Skeletal muscle satellite cell (primary cell): ENCODE results near the gene UHRF2. TPM values are rescaled to one million over a fixed set of nuclear protein-coding genes. Genes with fewer than 3 reads are reported as not detected.

Experiments
- H3K27me3 ChIP-seq: 2 replicates; pipeline ENCODE4 v1.7.0; 2013; ENCODE audit warnings: low read length; ENCODE audit not compliant: control insufficient read depth, insufficient read depth
- H3K36me3 ChIP-seq: 2 replicates; pipeline ENCODE4 v1.7.0; 2013; ENCODE audit warnings: mild to moderate bottlenecking, control low read depth, low read length; ENCODE audit not compliant: insufficient read depth
- H3K4me1 ChIP-seq: 2 replicates; pipeline ENCODE4 v1.7.0; 2013; ENCODE audit warnings: low read length; ENCODE audit not compliant: control insufficient read depth, insufficient read depth
- H3K4me2 ChIP-seq: 2 replicates; pipeline ENCODE4 v1.7.0; 2013; ENCODE audit warnings: mild to moderate bottlenecking, low read length
- H3K4me3 ChIP-seq: 2 replicates; pipeline ENCODE4 v1.7.0; 2013; ENCODE audit warnings: low read length
- H3K9ac ChIP-seq: 2 replicates; pipeline ENCODE4 v1.7.0; 2013; ENCODE audit warnings: mild to moderate bottlenecking, low read depth, low read length, moderate library complexity
- H3K9me3 ChIP-seq: replicated peaks from 2 replicates; pipeline ENCODE4 v1.7.0; 2013; ENCODE audit warnings: mild to moderate bottlenecking, control low read depth, low read length
- small RNA-seq: library from RNA; depleted of rRNA; stranded (forward); fragments of <200 nt; gene quantifications from one replicate; pipeline ENCODE3, GENCODE V24; 2012

The UHRF2 gene

DNA sequence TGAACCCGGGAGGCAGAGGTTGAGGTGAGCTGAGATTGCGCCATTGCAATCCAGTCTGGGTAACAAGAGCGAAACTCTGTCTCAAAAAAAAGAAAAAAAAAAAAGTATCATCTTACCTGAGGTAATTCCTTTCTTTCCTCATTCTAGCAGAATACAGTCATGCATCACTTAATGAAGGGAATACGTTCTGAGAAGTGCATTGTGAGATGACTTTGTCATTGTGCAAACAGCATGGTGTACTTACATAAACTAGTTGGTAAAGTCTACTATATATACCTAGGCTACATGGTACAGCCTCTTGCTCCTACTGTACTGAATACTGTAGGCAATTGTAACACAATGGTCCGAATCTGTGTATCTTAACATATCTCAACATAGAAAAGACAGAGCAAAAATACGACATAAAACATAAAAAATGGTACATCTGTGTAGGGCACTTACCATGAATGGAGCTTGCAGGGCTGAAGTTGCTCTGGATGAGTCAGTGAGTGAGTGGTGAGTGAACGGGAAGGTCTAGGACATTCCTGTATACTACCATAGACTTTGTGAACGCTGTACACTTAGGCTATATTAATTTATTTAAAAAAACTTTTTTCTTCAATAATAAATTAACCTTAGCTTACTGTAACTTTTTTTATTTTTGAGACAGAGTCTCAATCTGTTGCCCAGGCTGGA, 132.2 kb downstream of the UHRF2 start:
- Histone ChIP-seq H3K36me3 (no peaks in the 10 kb centered on the region), H3K4me1 (peaks cover 7% of the 10 kb centered on the region), H3K9me3 (no peaks in the 10 kb centered on the region), H3K4me3 (no peak overlapping the region), H3K9ac (no peak overlapping the region), H3K27me3 (no peaks in the 10 kb centered on the region), H3K4me2 (no peak overlapping the region)

DNA sequence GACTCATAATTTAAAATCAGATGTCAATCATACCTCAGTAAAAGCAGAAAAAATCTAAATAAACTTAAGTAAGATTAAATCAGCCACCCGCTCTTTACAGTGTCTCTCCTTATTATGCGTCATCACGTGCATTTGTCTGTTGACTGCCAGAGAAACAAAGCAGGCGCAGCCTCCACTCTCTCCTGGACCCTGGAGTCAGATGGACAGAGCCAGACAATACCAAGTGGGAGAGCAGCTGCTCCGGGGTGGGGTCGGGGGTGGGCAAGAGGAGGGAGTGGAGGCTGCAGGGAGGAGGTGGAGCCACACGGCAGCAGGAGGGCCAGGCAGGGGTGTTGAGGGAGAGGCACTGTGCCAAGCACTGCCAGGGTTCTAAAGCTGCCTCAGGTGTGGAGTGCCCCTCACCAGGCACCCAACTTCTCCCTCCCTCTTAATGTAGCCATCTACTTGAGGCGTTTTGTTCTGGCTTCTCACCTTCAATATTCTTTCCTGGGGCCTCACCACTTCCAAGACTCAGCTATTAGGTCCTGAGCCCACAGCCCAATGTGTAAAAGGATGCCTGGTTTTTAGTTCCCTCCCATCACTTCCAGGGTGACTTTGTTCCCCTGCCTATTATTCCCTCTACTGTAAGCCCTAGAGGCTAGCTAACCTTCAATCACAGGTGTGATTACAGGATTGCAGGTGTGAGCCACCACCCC, 136.3 kb downstream of the UHRF2 start:
- Histone ChIP-seq H3K27me3 (no peaks in the 10 kb centered on the region), H3K9ac (no peak overlapping the region), H3K4me2 (no peak overlapping the region), H3K4me3 (no peak overlapping the region), H3K9me3 (no peaks in the 10 kb centered on the region), H3K4me1 (peaks cover 41% of the 10 kb centered on the region), H3K36me3 (no peaks in the 10 kb centered on the region)

DNA sequence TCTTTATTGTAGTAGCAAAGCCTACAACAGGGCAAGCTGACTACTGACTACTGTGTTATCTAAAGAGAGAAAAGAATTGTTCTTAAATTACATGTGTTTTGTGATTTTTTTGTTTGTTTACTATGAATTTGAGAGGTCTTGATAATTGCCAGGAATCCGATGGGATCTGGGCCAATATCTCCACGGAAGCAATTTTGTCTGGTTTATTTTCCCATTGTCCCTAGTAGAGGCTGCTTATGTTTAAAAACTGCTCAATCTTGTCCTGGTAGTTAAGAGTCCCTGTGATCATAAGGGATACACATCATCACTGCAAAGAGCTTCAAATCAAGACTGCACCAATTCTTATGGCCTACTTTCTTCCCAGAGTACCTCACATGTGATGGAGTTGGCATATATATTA, 138.1 kb downstream of the UHRF2 start:
- no peak overlapping the region for H3K4me3 ChIP-seq
- H3K36me3 ChIP-seq: no peaks in the 10 kb centered on the region

DNA sequence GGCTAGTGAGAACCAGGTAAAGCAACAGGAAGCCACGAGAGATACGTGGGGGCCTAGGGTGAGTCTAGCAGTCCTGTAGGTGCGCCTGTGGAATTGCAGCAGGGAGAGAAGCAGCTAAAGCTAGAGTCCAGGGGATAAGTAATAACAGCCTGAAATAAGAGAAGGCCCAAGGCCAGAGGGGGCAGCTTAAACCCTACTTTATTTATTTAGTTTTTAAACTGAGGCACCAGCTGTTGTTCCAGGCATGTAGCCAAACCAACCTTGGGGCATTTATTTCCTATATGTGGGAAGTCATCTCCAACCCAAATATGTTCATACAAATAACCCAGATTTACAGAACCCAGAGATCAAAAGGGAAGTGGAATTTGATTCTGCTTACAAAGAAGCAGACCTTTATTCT, 139.0 kb downstream of the UHRF2 start:
- Histone ChIP-seq H3K36me3 (no peaks in the 10 kb centered on the region), H3K4me3 (peak overlapping the region; percentile 46), H3K4me2 (peak overlapping the region; percentile 76), H3K9ac (peak overlapping the region; percentile 50), H3K9me3 (no peaks in the 10 kb centered on the region), H3K27me3 (no peaks in the 10 kb centered on the region), H3K4me1 (peaks cover 38% of the 10 kb centered on the region)

More for the DNA sequence above, 138.1 kb downstream of the UHRF2 start:
- Histone ChIP-seq H3K27me3 (no peaks in the 10 kb centered on the region), H3K9me3 (no peaks in the 10 kb centered on the region), H3K4me1 (peaks cover 38% of the 10 kb centered on the region), H3K9ac (no peak overlapping the region), H3K4me2 (no peak overlapping the region)

DNA sequence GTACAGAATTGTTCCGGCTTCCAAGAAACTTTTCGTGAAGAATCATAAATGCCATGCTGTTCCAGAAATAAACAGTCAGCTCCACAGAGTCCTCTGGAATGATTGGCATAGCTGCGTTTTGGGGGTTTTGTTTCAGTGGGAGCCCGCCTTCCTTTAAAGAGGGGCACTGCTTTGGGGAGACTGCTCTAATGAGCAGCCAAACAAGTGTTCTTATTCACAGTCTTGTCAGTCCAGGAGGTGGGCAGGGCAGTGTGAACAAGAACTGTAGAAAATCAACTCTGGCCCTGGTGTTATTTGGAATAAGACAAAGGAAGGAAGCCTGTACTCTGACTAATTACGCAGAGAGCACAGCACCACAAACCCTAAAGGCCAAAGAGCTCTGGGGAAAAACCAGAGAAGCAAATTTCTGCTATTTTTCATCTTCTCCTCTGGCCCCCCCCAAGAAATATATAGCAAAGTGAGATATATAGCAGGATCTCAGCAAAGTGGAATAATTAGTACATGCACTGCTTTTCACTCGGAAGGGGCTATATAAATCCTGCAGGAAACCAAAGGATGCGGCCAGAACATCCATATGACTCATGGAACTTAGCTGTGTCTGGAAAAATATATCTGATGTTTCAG, 139.6 kb downstream of the UHRF2 start:
- peak overlapping the region; percentile 46 for H3K4me3 ChIP-seq
- H3K36me3 ChIP-seq: no peaks in the 10 kb centered on the region
- H3K9ac ChIP-seq: peak overlapping the region; percentile 50
- peak overlapping the region; percentile 76 for H3K4me2 ChIP-seq
- H3K4me1 ChIP-seq: peaks cover 38% of the 10 kb centered on the region
- H3K9me3 ChIP-seq: no peaks in the 10 kb centered on the region
- no peaks in the 10 kb centered on the region for H3K27me3 ChIP-seq

GRCh38 chr9:6553866-6554265, 140.9 kb downstream of the UHRF2 start:
- no peak overlapping the region for H3K9ac ChIP-seq

More at GRCh38 chr9:6553866-6554265, 140.9 kb downstream of the UHRF2 start:
- no peak overlapping the region for H3K4me3 ChIP-seq
- no peak overlapping the region for H3K4me2 ChIP-seq
- no peaks in the 10 kb centered on the region for H3K36me3 ChIP-seq
- H3K9me3 ChIP-seq: no peaks in the 10 kb centered on the region
- H3K27me3 ChIP-seq: no peaks in the 10 kb centered on the region
- peaks cover 38% of the 10 kb centered on the region for H3K4me1 ChIP-seq

Small RNAs within 50 kb of the gene (small RNA-seq; reads per million reads assigned to genes)
- gene RN7SL25P: not detected
